HEK293 (cell line): Measurements from ENCODE around the gene EXD1.

Experiments used
- OSR2 ChIP-seq: fragments of 450-650 bp; formaldehyde crosslinking; IDR thresholded peaks from 2 replicates; pipeline ENCODE4 v1.5.1; 2016; ENCODE audit warnings: missing biosample characterization, missing genetic modification characterization
- TCF7L2 ChIP-seq: IDR thresholded peaks from 2 replicates; pipeline ENCODE4 v1.6.1; 2011; ENCODE audit warnings: low read depth, mild to moderate bottlenecking, inconsistent platforms, low read length, moderate library complexity, borderline replicate concordance
- YY1 ChIP-seq: fragments of 450-650 bp; formaldehyde crosslinking; IDR thresholded peaks from 2 replicates; pipeline ENCODE4 v1.5.1; 2018; ENCODE audit warnings: missing biosample characterization, missing genetic modification characterization
- ZBTB7A ChIP-seq: fragments of 450-650 bp; formaldehyde crosslinking; IDR thresholded peaks from 2 replicates; pipeline ENCODE4 v1.5.1; 2016; ENCODE audit warnings: low read depth, missing biosample characterization, missing genetic modification characterization
- ZNF114 ChIP-seq: fragments of 450-650 bp; formaldehyde crosslinking; IDR thresholded peaks from 2 replicates; pipeline ENCODE4 v1.5.0; 2017; ENCODE audit warnings: missing biosample characterization, missing genetic modification characterization
- ZNF121 ChIP-seq: fragments of 450-650 bp; formaldehyde crosslinking; IDR thresholded peaks from 2 replicates; pipeline ENCODE4 v1.5.1; 2016; ENCODE audit warnings: missing biosample characterization, missing genetic modification characterization
- ZNF140 ChIP-seq: fragments of 450-650 bp; formaldehyde crosslinking; IDR thresholded peaks from 2 replicates; pipeline ENCODE4 v1.5.1; 2016; ENCODE audit warnings: missing biosample characterization, missing genetic modification characterization
- ZNF433 ChIP-seq: fragments of 450-650 bp; formaldehyde crosslinking; IDR thresholded peaks from 2 replicates; pipeline ENCODE4 v1.5.1; 2016; ENCODE audit warnings: missing biosample characterization, missing genetic modification characterization, low read depth
- ZSCAN16 ChIP-seq: fragments of 450-650 bp; formaldehyde crosslinking; IDR thresholded peaks from 2 replicates; pipeline ENCODE4 v1.5.1; 2016; ENCODE audit warnings: missing biosample characterization, missing genetic modification characterization
- TF ChIP-seq, protein P1 (sequence below): fragments of 450-650 bp; formaldehyde crosslinking; IDR thresholded peaks from 2 replicates; pipeline ENCODE4 v1.5.1; 2016; ENCODE audit warnings: missing biosample characterization, missing genetic modification characterization
- TF ChIP-seq, protein P2 (sequence below): fragments of 450-650 bp; formaldehyde crosslinking; IDR thresholded peaks from 2 replicates; pipeline ENCODE4 v1.5.1; 2016; ENCODE audit warnings: missing biosample characterization, missing genetic modification characterization
- TF ChIP-seq, protein P3 (sequence below): fragments of 450-650 bp; formaldehyde crosslinking; IDR thresholded peaks from 2 replicates; pipeline ENCODE4 v1.5.1; 2016; ENCODE audit warnings: missing biosample characterization, missing genetic modification characterization, low read depth
- TF ChIP-seq, protein P4 (sequence below): fragments of 450-650 bp; formaldehyde crosslinking; IDR thresholded peaks from 2 replicates; pipeline ENCODE4 v1.5.1; 2016; ENCODE audit warnings: missing biosample characterization, missing genetic modification characterization
- TF ChIP-seq, protein P5 (sequence below): fragments of 450-650 bp; formaldehyde crosslinking; IDR thresholded peaks from 2 replicates; pipeline ENCODE4 v1.5.1; 2016; ENCODE audit warnings: missing biosample characterization, missing genetic modification characterization

DNA sequence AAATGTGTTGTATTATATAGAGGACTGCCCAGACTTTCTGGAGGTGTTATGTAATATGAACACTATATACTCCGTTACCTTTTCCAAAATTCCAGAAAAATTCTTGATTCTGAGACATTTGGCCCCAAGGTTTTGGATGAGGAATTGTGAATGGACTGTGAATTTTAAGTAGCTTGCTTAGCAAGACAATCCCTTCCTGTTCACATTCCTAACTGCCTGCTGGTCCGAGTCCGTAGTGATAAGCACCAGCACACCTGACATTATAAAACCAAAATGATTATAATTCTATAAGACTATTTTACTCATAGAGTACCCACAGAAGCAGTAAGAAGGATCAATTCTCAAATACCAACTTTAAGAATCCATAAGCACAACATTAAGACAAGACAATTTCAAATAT is 11.2 kb downstream of the EXD1 start:
- TF ChIP-seq, protein P1, sequence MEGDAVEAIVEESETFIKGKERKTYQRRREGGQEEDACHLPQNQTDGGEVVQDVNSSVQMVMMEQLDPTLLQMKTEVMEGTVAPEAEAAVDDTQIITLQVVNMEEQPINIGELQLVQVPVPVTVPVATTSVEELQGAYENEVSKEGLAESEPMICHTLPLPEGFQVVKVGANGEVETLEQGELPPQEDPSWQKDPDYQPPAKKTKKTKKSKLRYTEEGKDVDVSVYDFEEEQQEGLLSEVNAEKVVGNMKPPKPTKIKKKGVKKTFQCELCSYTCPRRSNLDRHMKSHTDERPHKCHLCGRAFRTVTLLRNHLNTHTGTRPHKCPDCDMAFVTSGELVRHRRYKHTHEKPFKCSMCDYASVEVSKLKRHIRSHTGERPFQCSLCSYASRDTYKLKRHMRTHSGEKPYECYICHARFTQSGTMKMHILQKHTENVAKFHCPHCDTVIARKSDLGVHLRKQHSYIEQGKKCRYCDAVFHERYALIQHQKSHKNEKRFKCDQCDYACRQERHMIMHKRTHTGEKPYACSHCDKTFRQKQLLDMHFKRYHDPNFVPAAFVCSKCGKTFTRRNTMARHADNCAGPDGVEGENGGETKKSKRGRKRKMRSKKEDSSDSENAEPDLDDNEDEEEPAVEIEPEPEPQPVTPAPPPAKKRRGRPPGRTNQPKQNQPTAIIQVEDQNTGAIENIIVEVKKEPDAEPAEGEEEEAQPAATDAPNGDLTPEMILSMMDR (tag by site-specific recombination): no peak
- no peak for TF ChIP-seq ZNF114 (tag by site-specific recombination)
- TF ChIP-seq ZSCAN16 (tag by site-specific recombination): no peak
- no peak for TF ChIP-seq ZBTB7A (tag by site-specific recombination)
- no peak for TF ChIP-seq ZNF121
- TF ChIP-seq, protein P2, sequence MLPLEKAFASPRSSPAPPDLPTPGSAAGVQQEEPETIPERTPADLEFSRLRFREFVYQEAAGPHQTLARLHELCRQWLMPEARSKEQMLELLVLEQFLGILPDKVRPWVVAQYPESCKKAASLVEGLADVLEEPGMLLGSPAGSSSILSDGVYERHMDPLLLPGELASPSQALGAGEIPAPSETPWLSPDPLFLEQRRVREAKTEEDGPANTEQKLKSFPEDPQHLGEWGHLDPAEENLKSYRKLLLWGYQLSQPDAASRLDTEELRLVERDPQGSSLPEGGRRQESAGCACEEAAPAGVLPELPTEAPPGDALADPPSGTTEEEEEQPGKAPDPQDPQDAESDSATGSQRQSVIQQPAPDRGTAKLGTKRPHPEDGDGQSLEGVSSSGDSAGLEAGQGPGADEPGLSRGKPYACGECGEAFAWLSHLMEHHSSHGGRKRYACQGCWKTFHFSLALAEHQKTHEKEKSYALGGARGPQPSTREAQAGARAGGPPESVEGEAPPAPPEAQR (tag by site-specific recombination): no peak
- TF ChIP-seq, protein P3, sequence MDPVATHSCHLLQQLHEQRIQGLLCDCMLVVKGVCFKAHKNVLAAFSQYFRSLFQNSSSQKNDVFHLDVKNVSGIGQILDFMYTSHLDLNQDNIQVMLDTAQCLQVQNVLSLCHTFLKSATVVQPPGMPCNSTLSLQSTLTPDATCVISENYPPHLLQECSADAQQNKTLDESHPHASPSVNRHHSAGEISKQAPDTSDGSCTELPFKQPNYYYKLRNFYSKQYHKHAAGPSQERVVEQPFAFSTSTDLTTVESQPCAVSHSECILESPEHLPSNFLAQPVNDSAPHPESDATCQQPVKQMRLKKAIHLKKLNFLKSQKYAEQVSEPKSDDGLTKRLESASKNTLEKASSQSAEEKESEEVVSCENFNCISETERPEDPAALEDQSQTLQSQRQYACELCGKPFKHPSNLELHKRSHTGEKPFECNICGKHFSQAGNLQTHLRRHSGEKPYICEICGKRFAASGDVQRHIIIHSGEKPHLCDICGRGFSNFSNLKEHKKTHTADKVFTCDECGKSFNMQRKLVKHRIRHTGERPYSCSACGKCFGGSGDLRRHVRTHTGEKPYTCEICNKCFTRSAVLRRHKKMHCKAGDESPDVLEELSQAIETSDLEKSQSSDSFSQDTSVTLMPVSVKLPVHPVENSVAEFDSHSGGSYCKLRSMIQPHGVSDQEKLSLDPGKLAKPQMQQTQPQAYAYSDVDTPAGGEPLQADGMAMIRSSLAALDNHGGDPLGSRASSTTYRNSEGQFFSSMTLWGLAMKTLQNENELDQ (tag by site-specific recombination): no peak
- TF ChIP-seq, protein P4, sequence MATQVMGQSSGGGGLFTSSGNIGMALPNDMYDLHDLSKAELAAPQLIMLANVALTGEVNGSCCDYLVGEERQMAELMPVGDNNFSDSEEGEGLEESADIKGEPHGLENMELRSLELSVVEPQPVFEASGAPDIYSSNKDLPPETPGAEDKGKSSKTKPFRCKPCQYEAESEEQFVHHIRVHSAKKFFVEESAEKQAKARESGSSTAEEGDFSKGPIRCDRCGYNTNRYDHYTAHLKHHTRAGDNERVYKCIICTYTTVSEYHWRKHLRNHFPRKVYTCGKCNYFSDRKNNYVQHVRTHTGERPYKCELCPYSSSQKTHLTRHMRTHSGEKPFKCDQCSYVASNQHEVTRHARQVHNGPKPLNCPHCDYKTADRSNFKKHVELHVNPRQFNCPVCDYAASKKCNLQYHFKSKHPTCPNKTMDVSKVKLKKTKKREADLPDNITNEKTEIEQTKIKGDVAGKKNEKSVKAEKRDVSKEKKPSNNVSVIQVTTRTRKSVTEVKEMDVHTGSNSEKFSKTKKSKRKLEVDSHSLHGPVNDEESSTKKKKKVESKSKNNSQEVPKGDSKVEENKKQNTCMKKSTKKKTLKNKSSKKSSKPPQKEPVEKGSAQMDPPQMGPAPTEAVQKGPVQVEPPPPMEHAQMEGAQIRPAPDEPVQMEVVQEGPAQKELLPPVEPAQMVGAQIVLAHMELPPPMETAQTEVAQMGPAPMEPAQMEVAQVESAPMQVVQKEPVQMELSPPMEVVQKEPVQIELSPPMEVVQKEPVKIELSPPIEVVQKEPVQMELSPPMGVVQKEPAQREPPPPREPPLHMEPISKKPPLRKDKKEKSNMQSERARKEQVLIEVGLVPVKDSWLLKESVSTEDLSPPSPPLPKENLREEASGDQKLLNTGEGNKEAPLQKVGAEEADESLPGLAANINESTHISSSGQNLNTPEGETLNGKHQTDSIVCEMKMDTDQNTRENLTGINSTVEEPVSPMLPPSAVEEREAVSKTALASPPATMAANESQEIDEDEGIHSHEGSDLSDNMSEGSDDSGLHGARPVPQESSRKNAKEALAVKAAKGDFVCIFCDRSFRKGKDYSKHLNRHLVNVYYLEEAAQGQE (tag by site-specific recombination): no peak
- TF ChIP-seq ZNF433 (tag by site-specific recombination): no peak
- TF ChIP-seq, protein P5, sequence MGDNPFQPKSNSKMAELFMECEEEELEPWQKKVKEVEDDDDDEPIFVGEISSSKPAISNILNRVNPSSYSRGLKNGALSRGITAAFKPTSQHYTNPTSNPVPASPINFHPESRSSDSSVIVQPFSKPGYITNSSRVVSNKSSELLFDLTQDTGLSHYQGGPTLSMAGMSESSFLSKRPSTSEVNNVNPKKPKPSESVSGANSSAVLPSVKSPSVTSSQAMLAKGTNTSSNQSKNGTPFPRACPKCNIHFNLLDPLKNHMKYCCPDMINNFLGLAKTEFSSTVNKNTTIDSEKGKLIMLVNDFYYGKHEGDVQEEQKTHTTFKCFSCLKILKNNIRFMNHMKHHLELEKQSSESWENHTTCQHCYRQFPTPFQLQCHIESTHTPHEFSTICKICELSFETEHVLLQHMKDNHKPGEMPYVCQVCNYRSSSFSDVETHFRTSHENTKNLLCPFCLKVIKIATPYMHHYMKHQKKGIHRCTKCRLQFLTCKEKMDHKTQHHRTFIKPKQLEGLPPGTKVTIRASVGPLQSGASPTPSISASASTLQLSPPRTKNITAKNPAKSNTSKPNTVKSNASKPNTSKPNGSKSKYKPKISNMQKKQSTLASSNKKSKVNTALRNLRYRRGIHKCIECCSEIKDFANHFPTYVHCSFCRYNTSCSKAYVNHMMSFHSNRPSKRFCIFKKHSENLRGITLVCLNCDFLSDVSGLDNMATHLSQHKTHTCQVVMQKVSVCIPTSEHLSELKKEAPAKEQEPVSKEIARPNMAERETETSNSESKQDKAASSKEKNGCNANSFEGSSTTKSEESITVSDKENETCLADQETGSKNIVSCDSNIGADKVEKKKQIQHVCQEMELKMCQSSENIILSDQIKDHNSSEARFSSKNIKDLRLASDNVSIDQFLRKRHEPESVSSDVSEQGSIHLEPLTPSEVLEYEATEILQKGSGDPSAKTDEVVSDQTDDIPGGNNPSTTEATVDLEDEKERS (tag by site-specific recombination): no peak
- TF ChIP-seq ZNF140 (tag by site-specific recombination): no peak
- no peak for TF ChIP-seq TCF7L2
- TF ChIP-seq YY1 (tag by site-specific recombination): no peak
- no peak for TF ChIP-seq OSR2 (tag by site-specific recombination)
